ENCODE measurements around the gene RAB14. TPM values are rescaled to one million over a fixed set of nuclear protein-coding genes. Genes with fewer than 3 reads are reported as not detected.

The RAB14 gene
- total and polyA plus RNA-seq, 4 donors: 26.3 to 108 (median 55.9) TPM

- Histone ChIP-seq H3K27me3 (ENCODE audit: control insufficient read depth in 3 of 3, insufficient read depth in 3 of 3, low read length in 2 of 3) (no peaks in the 10 kb centered on the region), H3K36me3 (ENCODE audit: control insufficient read depth in 4 of 4, insufficient read depth in 4 of 4, low read length in 4 of 4) (no peaks in the 10 kb centered on the region), H3K4me1 (ENCODE audit: control insufficient read depth in 5 of 5, insufficient read depth in 5 of 5, low read length in 5 of 5) (peaks cover 3 to 55% (median 16%) of the 10 kb centered on the region in 5 donors), H3K9ac (ENCODE audit: insufficient read depth in 1 of 2, low read length in 2 of 2) (peak overlapping the region; percentile 63 to 82), H3K9me3 (ENCODE audit: control insufficient read depth in 4 of 4, insufficient read depth in 3 of 4, low read length in 3 of 4) (no peaks in the 10 kb centered on the region), H3K4me3 (peak overlapping the region; percentile 90), H3K27ac (ENCODE audit: low read depth in 1 of 2, low read length in 1 of 2) (peak overlapping the region; percentile 85 to 93)
- no peak for TF ChIP-seq CTCF (IDR thresholded peaks at IDR 0.05; ENCODE audit: control extremely low read depth, extremely low read depth)
- WGBS, 2 donors: 13 to 14% methylated on average over 4 of the region's 4 CpGs
- DNase-seq: no peak
- ATAC-seq (ENCODE audit: insufficient read depth, low FRiP score): no peak
These were observed 1.3 kb downstream of the RAB14 start for GRCh38 chr9:121200356-121200755.

GRCh38 chr9:121199921-121200320 lies 1.7 kb downstream of the RAB14 start:
- no peak overlapping the region for H3K4me3 ChIP-seq
- 16 to 18% methylated on average over 2 of the region's 2 CpGs for WGBS, 2 donors
- no peaks in the 10 kb centered on the region for H3K27me3 ChIP-seq (ENCODE audit: control insufficient read depth in 3 of 3, insufficient read depth in 3 of 3, low read length in 2 of 3)
- no peaks in the 10 kb centered on the region for H3K36me3 ChIP-seq (ENCODE audit: control insufficient read depth in 4 of 4, insufficient read depth in 4 of 4, low read length in 4 of 4)
- no peaks in the 10 kb centered on the region for H3K9me3 ChIP-seq (ENCODE audit: control insufficient read depth in 4 of 4, insufficient read depth in 3 of 4, low read length in 3 of 4)
- H3K4me1 ChIP-seq (ENCODE audit: control insufficient read depth in 5 of 5, insufficient read depth in 5 of 5, low read length in 5 of 5): peaks cover 3 to 58% (median 16%) of the 10 kb centered on the region in 5 donors
- H3K9ac ChIP-seq (ENCODE audit: insufficient read depth in 1 of 2, low read length in 2 of 2): peak overlapping the region in 1 of 2 donors; percentile 40
- TF ChIP-seq CTCF (IDR thresholded peaks at IDR 0.05; ENCODE audit: control extremely low read depth, extremely low read depth): no peak
- ATAC-seq (ENCODE audit: insufficient read depth, low FRiP score) (no peak), DNase-seq (no peak)
- H3K27ac ChIP-seq (ENCODE audit: low read depth in 1 of 2, low read length in 1 of 2): no peak overlapping the region

GRCh38 chr9:121198512-121199042 lies 3.1 kb downstream of the RAB14 start:
- Histone ChIP-seq H3K4me3 (no peak overlapping the region), H3K4me1 (ENCODE audit: control insufficient read depth in 5 of 5, insufficient read depth in 5 of 5, low read length in 5 of 5) (peaks cover 3 to 70% (median 16%) of the 10 kb centered on the region in 5 donors), H3K9me3 (ENCODE audit: control insufficient read depth in 4 of 4, insufficient read depth in 3 of 4, low read length in 3 of 4) (no peaks in the 10 kb centered on the region), H3K27me3 (ENCODE audit: control insufficient read depth in 3 of 3, insufficient read depth in 3 of 3, low read length in 2 of 3) (no peaks in the 10 kb centered on the region), H3K27ac (ENCODE audit: low read depth in 1 of 2, low read length in 1 of 2) (no peak overlapping the region), H3K9ac (ENCODE audit: insufficient read depth in 1 of 2, low read length in 2 of 2) (peak overlapping the region in 1 of 2 donors; percentile 14), H3K36me3 (ENCODE audit: control insufficient read depth in 4 of 4, insufficient read depth in 4 of 4, low read length in 4 of 4) (no peaks in the 10 kb centered on the region)
- WGBS, 2 donors: 33 to 45% methylated on average over 4 of the region's 4 CpGs
- TF ChIP-seq CTCF (IDR thresholded peaks at IDR 0.05; ENCODE audit: control extremely low read depth, extremely low read depth): no peak
- no peak for DNase-seq
- ATAC-seq (ENCODE audit: insufficient read depth, low FRiP score): no peak

- no peak for DNase-seq
- H3K4me3 ChIP-seq: no peak overlapping the region
- no peak overlapping the region for H3K27ac ChIP-seq (ENCODE audit: low read depth in 1 of 2, low read length in 1 of 2)
- TF ChIP-seq CTCF (IDR thresholded peaks at IDR 0.05; ENCODE audit: control extremely low read depth, extremely low read depth): no peak
- no peaks in the 10 kb centered on the region for H3K27me3 ChIP-seq (ENCODE audit: control insufficient read depth in 3 of 3, insufficient read depth in 3 of 3, low read length in 2 of 3)
- WGBS, 2 donors: 87 to 91% methylated on average over 1 of the region's 1 CpG
- no peaks in the 10 kb centered on the region for H3K9me3 ChIP-seq (ENCODE audit: control insufficient read depth in 4 of 4, insufficient read depth in 3 of 4, low read length in 3 of 4)
- H3K4me1 ChIP-seq (ENCODE audit: control insufficient read depth in 5 of 5, insufficient read depth in 5 of 5, low read length in 5 of 5): peaks cover 0 to 79% (median 24%) of the 10 kb centered on the region in 5 donors
- no peak for ATAC-seq (ENCODE audit: insufficient read depth, low FRiP score)
- H3K9ac ChIP-seq (ENCODE audit: insufficient read depth in 1 of 2, low read length in 2 of 2): no peak overlapping the region
- H3K36me3 ChIP-seq (ENCODE audit: control insufficient read depth in 4 of 4, insufficient read depth in 4 of 4, low read length in 4 of 4): no peaks in the 10 kb centered on the region
These were observed 4.5 kb downstream of the RAB14 start for GRCh38 chr9:121197132-121197531.
